ENCODE measurements around the gene MREG. TPM values are rescaled to one million over a fixed set of nuclear protein-coding genes. Genes with fewer than 3 reads are reported as not detected.
"Not testable (repeated sequence)": the region's sequence is repeated elsewhere in the genome, so short reads cannot be mapped to it uniquely, and the experiment has no call there.

MREG gene
- total RNA-seq, 1 donor from 2014 or later, result 0.22 TPM

- intact Hi-C loops (cut with micrococcal nuclease), result no loop called here
- no peak for TF ChIP-seq CTCF (IDR thresholded peaks at IDR 0.05; ENCODE audit: borderline replicate concordance)
Measured at GRCh38 chr2:216001216-216002100, 11.9 kb downstream of the MREG start.

GRCh38 chr2:215998636-215999035 lies 14.7 kb downstream of the MREG start:
- no peak overlapping the region for H3K27ac ChIP-seq (replicated peaks)
- intact Hi-C loops (cut with micrococcal nuclease), result no loop called here
- no peak overlapping the region for H3K4me3 ChIP-seq
- H3K27me3 ChIP-seq (ENCODE audit: low read depth), result no peaks in the 10 kb centered on the region
- DNase-seq, result no peak
- H3K9me3 ChIP-seq (replicated peaks), result no peaks in the 10 kb centered on the region
- no peak for TF ChIP-seq CTCF (IDR thresholded peaks at IDR 0.05; ENCODE audit: borderline replicate concordance)
- H3K36me3 ChIP-seq, result no peaks in the 10 kb centered on the region
- H3K4me1 ChIP-seq, result no peaks in the 10 kb centered on the region

More at GRCh38 chr2:216001216-216002100, 11.9 kb downstream of the MREG start:
- Histone ChIP-seq H3K9me3 (replicated peaks) (no peaks in the 10 kb centered on the region), H3K36me3 (no peaks in the 10 kb centered on the region), H3K4me3 (no peak overlapping the region), H3K27me3 (ENCODE audit: low read depth) (no peaks in the 10 kb centered on the region), H3K27ac (replicated peaks) (no peak overlapping the region), H3K4me1 (no peaks in the 10 kb centered on the region)
- DNase-seq, result no peak

GRCh38 chr2:215997219-215997618 lies 16.1 kb downstream of the MREG start:
- Histone ChIP-seq H3K36me3 (no peaks in the 10 kb centered on the region), H3K27ac (replicated peaks) (no peak overlapping the region), H3K27me3 (ENCODE audit: low read depth) (no peaks in the 10 kb centered on the region), H3K9me3 (replicated peaks) (no peaks in the 10 kb centered on the region), H3K4me1 (no peaks in the 10 kb centered on the region), H3K4me3 (no peak overlapping the region)
- intact Hi-C loops (cut with micrococcal nuclease), result no loop called here
- DNase-seq, result no peak
- TF ChIP-seq CTCF (IDR thresholded peaks at IDR 0.05; ENCODE audit: borderline replicate concordance), result no peak

GRCh38 chr2:215994911-215995310 lies 18.4 kb downstream of the MREG start:
- no peak overlapping the region for H3K4me3 ChIP-seq
- no peak overlapping the region for H3K27ac ChIP-seq (replicated peaks)
- peaks cover 17% of the 10 kb centered on the region for H3K9me3 ChIP-seq (replicated peaks)
- TF ChIP-seq CTCF (IDR thresholded peaks at IDR 0.05; ENCODE audit: borderline replicate concordance), result no peak
- no peaks in the 10 kb centered on the region for H3K27me3 ChIP-seq (ENCODE audit: low read depth)
- H3K4me1 ChIP-seq, result no peaks in the 10 kb centered on the region
- H3K36me3 ChIP-seq, result no peaks in the 10 kb centered on the region
- intact Hi-C loops (cut with micrococcal nuclease), result no loop called here
- no peak for DNase-seq

- intact Hi-C loops (cut with micrococcal nuclease); H3K27ac ChIP-seq (replicated peaks); H3K27me3 ChIP-seq (ENCODE audit: low read depth); H3K4me1 ChIP-seq; H3K4me3 ChIP-seq; H3K36me3 ChIP-seq; DNase-seq: not testable (repeated sequence)
- H3K9me3 ChIP-seq (replicated peaks), result peaks cover 17% of the 10 kb centered on the region
Measured at GRCh38 chr2:215988556-215989207, 24.7 kb downstream of the MREG start.

GRCh38 chr2:215985257-215985656 lies 28.1 kb downstream of the MREG start:
- Histone ChIP-seq H3K27me3 (ENCODE audit: low read depth) (no peaks in the 10 kb centered on the region), H3K4me3 (no peak overlapping the region), H3K4me1 (no peaks in the 10 kb centered on the region), H3K9me3 (replicated peaks) (peaks cover 2% of the 10 kb centered on the region), H3K27ac (replicated peaks) (no peak overlapping the region), H3K36me3 (no peaks in the 10 kb centered on the region)
- no peak for TF ChIP-seq CTCF (IDR thresholded peaks at IDR 0.05; ENCODE audit: borderline replicate concordance)
- no peak for DNase-seq
- intact Hi-C loops (cut with micrococcal nuclease), result no loop called here

All from left ventricle myocardium inferior (tissue), 1 donor.